Stimulated activated CD8-positive, alpha-beta memory T cell treated with anti-CD3 and anti-CD28 coated beads, Interleukin-7, amount 100 ng/mL, for 48 hours (primary cell): ENCODE results near the gene RAD51B.
"Not testable (repeated sequence)": the region's sequence is repeated elsewhere in the genome, so short reads cannot be mapped to it uniquely, and the experiment has no call there.

Experiments
- DNase-seq, 2 donors: peaks; one replicate each; pipeline ENCODE4 v3.0.0-alpha.2; 2020; ENCODE audit warnings: low read depth in 1 of 2; ENCODE audit errors: extremely low read depth in 1 of 2

The RAD51B gene

GRCh38 chr14:68284834-68285233 lies 465.3 kb downstream of the RAD51B start:
- DNase-seq, result no peak

GRCh38 chr14:68285421-68286179 lies 466.0 kb downstream of the RAD51B start:
- peak; percentile 41 to 68 for DNase-seq

- no peak for DNase-seq
Measured at GRCh38 chr14:68286667-68287066, 467.1 kb downstream of the RAD51B start.

GRCh38 chr14:68289452-68289851 lies 469.9 kb downstream of the RAD51B start:
- DNase-seq, result not testable (repeated sequence)

GRCh38 chr14:68291820-68292219 lies 472.2 kb downstream of the RAD51B start:
- no peak for DNase-seq

GRCh38 chr14:68292441-68293215 lies 473.0 kb downstream of the RAD51B start:
- DNase-seq, result no peak

- no peak for DNase-seq
Measured at GRCh38 chr14:68293404-68293803, 473.8 kb downstream of the RAD51B start.

- DNase-seq, result no peak
Measured at GRCh38 chr14:68295316-68295816, 475.8 kb downstream of the RAD51B start.

GRCh38 chr14:68297039-68297438 lies 477.5 kb downstream of the RAD51B start:
- no peak for DNase-seq

- no peak for DNase-seq
Measured at GRCh38 chr14:68297876-68298468, 478.4 kb downstream of the RAD51B start.

- DNase-seq, result no peak
Measured at GRCh38 chr14:68300608-68301007, 481.0 kb downstream of the RAD51B start.

- no peak for DNase-seq
Measured at GRCh38 chr14:68301219-68301618, 481.6 kb downstream of the RAD51B start.

GRCh38 chr14:68302938-68303337 lies 483.4 kb downstream of the RAD51B start:
- DNase-seq, result not testable (repeated sequence)

- DNase-seq, result no peak
Measured at GRCh38 chr14:68305738-68306137, 486.2 kb downstream of the RAD51B start.

- no peak for DNase-seq
Measured at GRCh38 chr14:68306265-68306933, 486.8 kb downstream of the RAD51B start.

- no peak for DNase-seq
Measured at GRCh38 chr14:68306934-68307789, 487.6 kb downstream of the RAD51B start.

- DNase-seq, result no peak
Measured at GRCh38 chr14:68307790-68308168, 488.2 kb downstream of the RAD51B start.

GRCh38 chr14:68308726-68309520 lies 489.3 kb downstream of the RAD51B start:
- DNase-seq, result no peak

GRCh38 chr14:68309616-68310015 lies 490.0 kb downstream of the RAD51B start:
- DNase-seq, result no peak
